Kidney epithelial cell (primary cell): ENCODE measurements around the gene MEIOB. TPM values are rescaled to one million over a fixed set of nuclear protein-coding genes. Genes with fewer than 3 reads are reported as not detected.
"Not testable (repeated sequence)": the region's sequence is repeated elsewhere in the genome, so short reads cannot be mapped to it uniquely, and the experiment has no call there.

Source experiments
- DNase-seq: peaks from one replicate; pipeline ENCODE4 v3.0.0-alpha.2; 2010; ENCODE audit warnings: low read depth
- H3K27me3 ChIP-seq: 2 replicates; pipeline ENCODE4 v1.6.0; 2011; ENCODE audit warnings: low read length; ENCODE audit not compliant: control insufficient read depth, insufficient read depth
- H3K36me3 ChIP-seq: 2 replicates; pipeline ENCODE4 v1.5.1; 2011; ENCODE audit warnings: low read length; ENCODE audit not compliant: control insufficient read depth, insufficient read depth
- H3K4me3 ChIP-seq: 2 replicates; pipeline ENCODE4 v1.5.1; 2011; ENCODE audit warnings: low read depth, mild to moderate bottlenecking, control low read depth, low read length
- CTCF ChIP-seq: IDR thresholded peaks from 2 replicates; pipeline ENCODE4 v1.5.1; 2011; ENCODE audit warnings: mild to moderate bottlenecking, moderate library complexity, low read length, control low read depth, inconsistent platforms; ENCODE audit not compliant: insufficient read depth, poor library complexity, severe bottlenecking
- total RNA-seq: library from RNA; depleted of rRNA; stranded (reverse); fragments of >200 nt; gene quantifications from 2 replicates; pipeline ENCODE4 v1.2.3, GENCODE V29; 2015

MEIOB gene
- total RNA-seq, 1 donor from 2014 or later = 6.2 TPM

- no peaks in the 10 kb centered on the region for H3K27me3 ChIP-seq
- DNase-seq = no peak
- no peak overlapping the region for H3K4me3 ChIP-seq
- no peak for TF ChIP-seq CTCF
- H3K36me3 ChIP-seq = no peaks in the 10 kb centered on the region
Measured at GRCh38 chr16:1800701-1801100, 71.3 kb downstream of the MEIOB start.

- not testable (repeated sequence) for H3K27me3 ChIP-seq, DNase-seq, H3K4me3 ChIP-seq, H3K36me3 ChIP-seq
Measured at GRCh38 chr16:1799263-1799662, 72.7 kb downstream of the MEIOB start.

- Histone ChIP-seq H3K27me3 (peaks cover 2% of the 10 kb centered on the region), H3K4me3 (no peak overlapping the region), H3K36me3 (no peaks in the 10 kb centered on the region)
- no peak for DNase-seq
- no peak for TF ChIP-seq CTCF
Measured at GRCh38 chr16:1794908-1795666, 76.9 kb downstream of the MEIOB start.

GRCh38 chr16:1794221-1794871 is 77.6 kb downstream of the MEIOB start:
- H3K36me3 ChIP-seq = no peaks in the 10 kb centered on the region
- H3K27me3 ChIP-seq = peaks cover 2% of the 10 kb centered on the region
- DNase-seq = no peak

GRCh38 chr16:1793578-1794220 is 78.3 kb downstream of the MEIOB start, which contains the start of gene IGFALS:
Gene IGFALS, minus strand, starts transcription at chr16:1793705. Its CDS starts 53 bp downstream, at chr16:1793652.
- H3K36me3 ChIP-seq = no peaks in the 10 kb centered on the region
- no peak for TF ChIP-seq CTCF

More at GRCh38 chr16:1794221-1794871, 77.6 kb downstream of the MEIOB start:
- no peak for TF ChIP-seq CTCF
- no peak overlapping the region for H3K4me3 ChIP-seq

More at GRCh38 chr16:1793578-1794220, 78.3 kb downstream of the MEIOB start, which contains the start of gene IGFALS:
- Histone ChIP-seq H3K4me3 (no peak within 1 kb of the TSS), H3K27me3 (peaks cover 2% of the 10 kb centered on the region)
- no peak for DNase-seq
